Esophagus squamous epithelium (tissue), 5 donors: Measurements from ENCODE around the gene UHRF2. TPM values are rescaled to one million over a fixed set of nuclear protein-coding genes. Genes with fewer than 3 reads are reported as not detected.
"Not testable (repeated sequence)": the region's sequence is repeated elsewhere in the genome, so short reads cannot be mapped to it uniquely, and the experiment has no call there.

Experiments
- DNase-seq: peaks from one replicate; lab custom pipeline; 2025; lab: John Stamatoyannopoulos, UW
- H3K27ac ChIP-seq, 4 donors: fragments of 200-600 bp; sonication (generic); one replicate each; pipeline ENCODE4 v1.5.1; 2016 to 2019; ENCODE audit warnings: mild to moderate bottlenecking in 1 of 4
- H3K27me3 ChIP-seq, 4 donors: fragments of 200-600 bp; sonication (generic); 1 replicate in 3 of 4; 2 replicates in 1 of 4; pipeline versions ENCODE4 v1.5.1 to v1.6.0; 2017 to 2021; ENCODE audit warnings: antibody characterized with exemption in 1 of 4
- H3K36me3 ChIP-seq, 3 donors: fragments of 200-600 bp; sonication (generic); one replicate each; pipeline ENCODE4 v1.5.1; 2016 to 2019
- H3K4me1 ChIP-seq, 3 donors: fragments of 200-600 bp; sonication (generic); one replicate each; pipeline ENCODE4 v1.5.1; 2017 to 2019
- H3K4me3 ChIP-seq, 4 donors: fragments of 200-600 bp; sonication (generic); 1 replicate in 3 of 4; 2 replicates in 1 of 4; pipeline ENCODE4 v1.5.1; 2016 to 2019; ENCODE audit warnings: mild to moderate bottlenecking in 2 of 4, moderate library complexity in 1 of 4
- H3K9me3 ChIP-seq, 3 donors: fragments of 200-600 bp; sonication (generic); one replicate each; pipeline ENCODE4 v1.5.1; 2016 to 2019
- CTCF ChIP-seq, 6 experiments: fragments of 450-650 bp in 4 of 6; fragments of 200-600 bp in 2 of 6; sonication (generic) in 2 of 6; IDR thresholded peaks; one replicate each; pipeline ENCODE4 v1.5.1; 2016 to 2019; ENCODE audit warnings: antibody characterized with exemption in 6 of 6, mild to moderate bottlenecking in 4 of 6, moderate library complexity in 4 of 6
- POLR2A ChIP-seq, 4 donors: fragments of 450-650 bp; IDR thresholded peaks; one replicate each; pipeline ENCODE4 v1.6.1; 2017; ENCODE audit warnings: antibody characterized with exemption in 4 of 4, mild to moderate bottlenecking in 4 of 4, moderate library complexity in 3 of 4
- WGBS, 2 donors: methylation state at CpG; one replicate each; pipeline ENCODE4 v1.1.5; 2018; 5-methylcytosine and 5-hydroxymethylcytosine counted together
- intact Hi-C: fragments of 100-400 bp; cut with DNase I; formaldehyde crosslinking; loops from one replicate; pipeline ENCODE4 v1.15.0; 2022
- total RNA-seq, 4 donors: library from RNA; depleted of rRNA; stranded (reverse); fragments of >200 nt; gene quantifications; one replicate each; pipeline ENCODE4 v1.1.0, GENCODE V29; 2016
- donor health status: DM: yes; HTN: yes; CAD: no.

The UHRF2 gene
- total RNA-seq, 4 donors from 2014 or later: 12.9 to 51.1 (median 22.1) TPM

DNA sequence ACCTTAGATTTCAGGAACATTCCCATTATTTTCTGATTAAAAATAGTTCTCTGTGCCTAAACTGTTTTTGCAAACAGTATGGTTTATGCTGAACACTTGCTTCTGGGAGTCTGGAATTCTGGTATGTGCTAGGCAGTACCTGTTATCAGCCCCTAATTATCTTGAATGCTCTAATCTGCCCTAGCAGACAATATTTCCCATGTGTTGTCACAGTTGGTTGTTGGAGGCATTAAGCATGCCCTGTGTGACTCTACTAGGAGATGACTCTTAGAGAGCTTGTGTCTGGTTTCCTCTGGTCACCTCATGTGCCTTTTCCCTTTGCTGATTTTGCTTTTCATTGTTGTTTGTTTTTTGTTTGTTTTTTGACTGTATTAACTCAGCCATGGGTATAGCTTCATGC lies 36.6 kb downstream of the UHRF2 start:
- Histone ChIP-seq H3K4me1 (peaks cover 0 to 28% (median 0%) of the 10 kb centered on the region in 3 donors), H3K27me3 (no peaks in the 10 kb centered on the region), H3K9me3 (no peaks in the 10 kb centered on the region), H3K4me3 (no peak overlapping the region), H3K36me3 (no peaks in the 10 kb centered on the region), H3K27ac (no peak overlapping the region)
- intact Hi-C loops: no loop called here
- DNase-seq: no peak
- TF ChIP-seq POLR2A (IDR thresholded peaks at IDR 0.05): no peak

GRCh38 chr9:6450641-6451375 lies 37.8 kb downstream of the UHRF2 start:
- H3K27ac ChIP-seq: no peak overlapping the region
- DNase-seq: no peak

GRCh38 chr9:6455292-6455691 lies 42.3 kb downstream of the UHRF2 start:
- H3K27ac ChIP-seq, H3K27me3 ChIP-seq, H3K36me3 ChIP-seq, DNase-seq, H3K4me3 ChIP-seq, intact Hi-C loops, H3K9me3 ChIP-seq: not testable (repeated sequence)
- peaks cover 0 to 12% (median 0%) of the 10 kb centered on the region in 3 donors for H3K4me1 ChIP-seq
- 97 to 100% methylated on average over 4 of the region's 4 CpGs for WGBS, 2 donors

More at GRCh38 chr9:6450641-6451375, 37.8 kb downstream of the UHRF2 start:
- Histone ChIP-seq H3K9me3 (no peaks in the 10 kb centered on the region), H3K36me3 (no peaks in the 10 kb centered on the region), H3K4me3 (no peak overlapping the region), H3K27me3 (no peaks in the 10 kb centered on the region), H3K4me1 (peaks cover 0 to 28% (median 0%) of the 10 kb centered on the region in 3 donors)
- intact Hi-C loops: no loop called here
- 64 to 65% methylated on average over 5 of the region's 5 CpGs for WGBS, 2 donors
- TF ChIP-seq CTCF (IDR thresholded peaks at IDR 0.05): no peak
- TF ChIP-seq POLR2A (IDR thresholded peaks at IDR 0.05): no peak

DNA sequence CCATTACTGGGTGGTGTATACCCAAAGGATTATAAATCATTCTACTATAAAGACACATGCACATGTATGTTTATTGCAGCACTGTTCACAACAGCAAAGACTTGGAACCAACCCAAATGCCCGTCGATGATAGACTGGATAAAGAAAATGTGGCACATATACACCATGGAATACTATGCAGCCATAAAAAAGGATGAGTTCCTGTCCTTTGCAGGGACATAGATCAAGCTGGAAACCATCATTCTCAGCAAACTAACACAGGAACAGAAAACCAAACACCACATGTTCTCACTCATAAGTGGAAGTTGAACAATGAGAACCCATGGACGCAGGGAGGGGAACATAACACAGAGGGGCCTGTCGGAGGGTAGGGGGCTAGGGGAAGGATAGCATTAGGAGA lies 45.7 kb downstream of the UHRF2 start:
- 78 to 89% methylated on average over 4 of the region's 4 CpGs for WGBS, 2 donors
- H3K27ac ChIP-seq, H3K27me3 ChIP-seq, DNase-seq, H3K4me3 ChIP-seq, intact Hi-C loops, H3K9me3 ChIP-seq, H3K4me1 ChIP-seq: not testable (repeated sequence)
- H3K36me3 ChIP-seq: peaks cover 0 to 25% (median 0%) of the 10 kb centered on the region in 3 donors

GRCh38 chr9:6459718-6460117 lies 46.7 kb downstream of the UHRF2 start:
- Histone ChIP-seq H3K27ac (no peak overlapping the region), H3K9me3 (no peaks in the 10 kb centered on the region), H3K4me1 (no peaks in the 10 kb centered on the region), H3K36me3 (peaks cover 0 to 25% (median 0%) of the 10 kb centered on the region in 3 donors), H3K27me3 (no peaks in the 10 kb centered on the region), H3K4me3 (no peak overlapping the region)
- no peak for DNase-seq
- WGBS, 2 donors: 88 to 89% methylated on average over 5 of the region's 5 CpGs
- no peak for TF ChIP-seq POLR2A (IDR thresholded peaks at IDR 0.05)
- no peak for TF ChIP-seq CTCF (IDR thresholded peaks at IDR 0.05)
- intact Hi-C loops: no loop called here

GRCh38 chr9:6460189-6460768 lies 47.3 kb downstream of the UHRF2 start:
- peaks cover 0 to 25% (median 0%) of the 10 kb centered on the region in 3 donors for H3K36me3 ChIP-seq
- no peak overlapping the region for H3K4me3 ChIP-seq
- 95 to 96% methylated on average over 5 of the region's 5 CpGs for WGBS, 2 donors
- H3K4me1 ChIP-seq: no peaks in the 10 kb centered on the region
- intact Hi-C loops: no loop called here
- H3K9me3 ChIP-seq: no peaks in the 10 kb centered on the region
- TF ChIP-seq CTCF (IDR thresholded peaks at IDR 0.05) (no peak), POLR2A (IDR thresholded peaks at IDR 0.05) (no peak)
- no peaks in the 10 kb centered on the region for H3K27me3 ChIP-seq
- no peak for DNase-seq
- no peak overlapping the region for H3K27ac ChIP-seq
